Measurements from ENCODE around the gene DNAH2.

DNAH2 gene

GRCh38 chr17:7881276-7882054 lies 163.9 kb downstream of the DNAH2 start:
- FAIRE-seq: no peak

DNA sequence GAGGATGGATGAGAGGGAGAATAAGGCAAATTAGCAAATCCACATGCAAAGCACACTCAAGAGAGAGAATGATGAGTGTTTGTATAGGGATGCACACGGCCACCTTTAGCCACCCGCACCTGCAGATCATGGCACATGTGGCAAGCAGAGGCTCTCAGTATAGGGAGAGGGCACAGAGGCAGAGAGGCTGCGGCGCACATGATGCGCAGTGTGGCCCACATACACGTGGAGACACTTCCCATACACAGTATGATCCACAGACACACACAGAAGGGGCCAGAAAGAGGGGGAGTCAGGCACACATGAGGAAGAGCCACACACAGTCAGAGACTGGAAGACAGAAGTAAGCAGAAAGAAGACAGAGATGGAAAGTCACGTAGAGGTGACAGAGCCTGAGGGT lies 164.5 kb downstream of the DNAH2 start:
- FAIRE-seq: no peak

DNA sequence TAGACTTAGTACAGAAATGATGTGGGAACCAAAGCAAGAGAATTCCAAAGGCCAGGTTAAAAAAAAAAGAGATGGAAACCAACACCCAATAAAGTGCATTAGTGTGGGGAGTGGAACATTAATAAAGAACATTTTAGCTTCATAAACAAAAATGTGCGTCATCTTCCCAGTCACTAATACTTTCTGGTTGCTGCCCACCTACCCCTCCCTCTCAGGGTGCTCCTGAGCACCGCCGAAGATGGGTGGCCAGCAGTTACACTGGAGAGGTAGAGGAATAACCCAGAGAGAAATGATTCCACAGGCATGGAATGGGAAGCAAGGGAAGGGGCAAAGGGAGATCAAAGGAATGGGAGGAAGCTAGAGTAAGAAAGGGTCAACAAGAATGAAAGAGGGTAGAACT lies 165.1 kb downstream of the DNAH2 start:
- FAIRE-seq: no peak
